Lung microvascular endothelial cell (primary cell): Measurements from ENCODE around the gene NUP133. TPM values are rescaled to one million over a fixed set of nuclear protein-coding genes. Genes with fewer than 3 reads are reported as not detected.

Source experiments
- DNase-seq, 2 donors: peaks; one replicate each; pipeline versions ENCODE4 v3.0.0 to v3.0.0-alpha.2; 2010; ENCODE audit warnings: low read depth in 2 of 2
- total RNA-seq: library from RNA; depleted of rRNA; stranded (reverse); fragments of >200 nt; gene quantifications from 2 replicates; pipeline ENCODE4 v1.2.1, GENCODE V29; 2014

Gene NUP133
- total RNA-seq, 1 donor from 2014 or later = 27.8 TPM

DNA sequence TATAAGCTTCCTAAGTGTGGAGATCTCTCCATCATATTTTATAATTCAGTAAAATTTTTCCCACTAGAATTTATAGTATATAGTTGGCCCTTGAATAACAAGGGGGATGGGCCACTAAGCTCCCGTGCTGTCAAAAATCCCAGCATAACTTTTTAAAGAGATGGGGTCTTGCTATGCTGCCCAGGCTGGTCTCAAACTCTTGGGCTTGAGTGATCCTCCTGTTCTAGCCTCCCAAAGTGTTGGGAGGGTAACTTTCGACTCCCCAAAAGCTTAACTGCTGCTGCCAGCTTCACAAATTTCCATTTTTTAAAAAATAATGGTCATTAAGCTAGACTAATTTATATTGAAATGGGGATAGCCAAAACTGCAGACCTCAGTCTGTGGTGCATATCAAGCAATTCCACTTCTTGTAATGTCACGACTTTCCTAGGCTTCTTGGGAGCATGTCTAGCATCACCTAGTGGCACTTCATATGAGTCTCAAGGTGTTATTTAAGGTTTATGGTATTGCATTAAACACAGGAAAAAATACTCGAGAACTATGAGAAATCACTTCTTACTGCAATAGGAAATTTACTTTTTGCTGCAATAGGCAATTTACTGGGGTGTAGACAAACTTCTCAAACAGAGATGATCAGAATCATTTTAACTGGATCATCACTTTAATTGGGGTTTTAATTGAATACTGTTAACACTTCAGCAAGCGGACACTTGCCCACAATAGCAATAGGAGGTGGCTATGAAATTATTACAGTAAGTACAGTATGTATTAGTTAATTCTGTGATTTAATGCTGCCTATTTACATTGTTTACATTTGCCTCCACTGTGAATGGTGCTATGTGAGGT lies 55.0 kb downstream of the NUP133 start:
- DNase-seq = peak in 1 of 2 donors; percentile 40

DNA sequence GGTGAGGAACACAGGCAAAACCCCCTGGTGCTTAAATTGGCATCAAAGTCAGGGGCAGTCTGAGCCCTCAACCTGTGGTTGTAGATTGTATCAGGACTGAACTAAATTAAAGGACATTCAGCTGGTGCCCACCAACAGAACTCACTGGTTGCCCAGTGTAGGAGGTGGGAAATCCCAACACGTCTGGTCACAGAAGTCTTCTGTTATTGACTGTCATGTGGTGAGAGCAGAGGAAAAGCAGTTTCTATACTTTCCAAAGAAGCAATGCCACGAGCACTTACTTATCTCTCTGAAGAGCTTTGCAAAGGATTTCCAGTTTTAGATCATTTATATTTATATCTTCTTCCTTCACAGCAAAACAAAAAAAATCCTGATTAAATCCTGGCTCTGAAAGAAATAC lies 59.3 kb downstream of the NUP133 start:
- no peak for DNase-seq

DNA sequence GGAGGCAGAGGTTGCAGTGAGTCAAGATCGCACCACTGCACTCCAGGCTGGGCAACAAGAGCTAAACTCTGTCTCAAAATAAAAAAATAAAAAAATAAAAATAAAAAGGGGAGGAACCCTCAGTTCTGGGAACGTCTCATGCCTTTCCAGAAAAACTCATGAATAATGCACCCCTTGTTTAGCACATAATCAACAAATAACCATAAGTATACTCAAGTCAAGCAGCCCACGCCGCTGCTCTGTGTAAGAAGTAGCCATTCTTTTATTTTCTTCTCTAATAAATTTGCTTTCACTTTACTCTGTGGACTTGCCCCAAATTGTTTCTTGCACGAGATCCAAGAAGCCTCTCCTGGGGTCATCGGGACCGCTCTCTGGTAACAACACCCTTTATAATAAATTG lies 59.8 kb downstream of the NUP133 start:
- no peak for DNase-seq

DNA sequence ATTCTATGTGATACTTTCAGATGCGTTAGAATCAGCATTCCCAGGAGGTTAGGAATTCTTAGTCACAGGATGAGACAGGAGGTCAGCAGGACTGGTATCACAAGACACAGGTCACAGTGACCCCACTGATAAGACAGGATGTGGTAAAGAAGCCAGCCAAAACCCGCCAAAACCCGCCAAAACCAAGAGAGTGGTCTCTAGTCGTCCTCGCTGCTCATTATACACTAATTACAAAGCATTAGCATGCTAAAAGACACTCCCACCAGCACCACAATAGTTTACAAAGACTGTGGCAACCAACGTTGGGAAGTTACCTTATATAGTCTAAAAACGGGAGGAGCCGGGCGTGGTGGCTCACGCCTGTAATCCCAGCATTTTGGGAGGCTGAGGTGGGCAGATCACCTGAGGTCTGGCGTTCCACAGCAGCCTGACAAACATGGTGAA lies 60.3 kb downstream of the NUP133 start:
- DNase-seq = no peak

DNA sequence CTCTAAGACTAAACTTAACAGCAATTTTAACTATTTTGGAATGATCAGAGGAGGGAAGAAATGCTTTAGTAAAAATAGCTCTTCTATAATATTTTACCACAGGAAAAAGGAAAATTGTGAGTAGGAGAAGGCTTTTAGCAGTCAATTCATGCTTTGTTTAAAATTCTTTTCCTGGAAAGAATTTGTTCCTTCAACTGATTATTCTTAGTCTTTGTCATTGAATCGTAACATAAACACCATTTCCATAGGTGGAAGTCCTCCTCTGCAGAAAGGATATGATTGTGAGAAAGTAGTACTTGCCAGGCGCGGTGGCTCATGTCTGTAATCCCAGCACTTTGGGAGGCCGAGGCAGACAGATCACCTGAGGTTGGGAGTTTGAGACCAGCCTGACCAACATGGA lies 62.3 kb downstream of the NUP133 start:
- no peak for DNase-seq

DNA sequence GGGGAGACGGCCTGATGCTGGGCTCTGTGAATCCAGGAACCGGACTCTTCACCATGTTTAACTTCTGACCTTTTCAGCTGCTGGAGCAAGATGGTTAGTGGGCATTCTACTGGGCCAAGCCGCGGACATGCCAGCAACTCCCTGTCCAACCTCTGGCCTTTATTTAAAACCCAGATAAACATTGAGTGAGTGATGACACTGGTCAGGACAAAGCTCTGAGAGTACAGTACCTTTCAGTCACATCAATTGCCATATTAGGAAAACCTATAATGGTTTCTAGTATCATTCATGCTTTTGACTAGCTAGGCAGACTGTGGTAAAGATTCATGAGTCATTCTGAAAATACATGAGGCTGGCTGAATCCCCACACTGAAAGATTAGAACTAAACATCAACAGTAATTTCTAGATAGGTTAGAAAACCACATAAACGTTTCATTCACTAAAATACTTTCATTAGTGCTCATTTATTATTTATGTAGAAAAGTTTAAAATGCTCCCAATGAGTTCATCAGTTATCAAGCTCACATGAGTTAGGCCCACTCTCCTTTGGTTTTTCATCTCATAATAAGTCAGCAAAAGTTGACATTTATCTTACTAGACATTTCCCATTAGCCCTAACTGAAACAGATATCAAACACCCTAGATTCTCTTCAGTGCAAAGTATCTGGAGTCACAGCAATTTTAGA lies 67.1 kb downstream of the NUP133 start:
- no peak for DNase-seq

DNA sequence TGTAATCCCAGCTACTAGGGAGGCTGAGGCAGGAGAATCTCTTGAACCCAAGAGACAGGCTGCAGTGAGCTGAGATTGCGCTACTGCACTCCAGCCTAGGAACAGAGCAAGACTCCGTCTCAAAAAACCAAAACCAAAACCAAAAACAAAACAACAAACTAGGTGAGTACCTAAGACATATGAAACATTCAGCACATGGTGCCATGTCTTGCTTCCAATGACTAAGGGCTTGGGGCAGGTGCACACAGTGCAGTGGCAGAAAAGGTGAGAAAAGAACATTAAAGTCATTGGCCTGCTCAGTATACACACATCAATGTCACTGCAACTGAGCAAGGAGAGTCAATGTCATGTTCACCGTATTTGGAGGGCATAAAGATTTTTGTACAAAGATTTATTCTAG lies 70.1 kb downstream of the NUP133 start:
- no peak for DNase-seq

DNA sequence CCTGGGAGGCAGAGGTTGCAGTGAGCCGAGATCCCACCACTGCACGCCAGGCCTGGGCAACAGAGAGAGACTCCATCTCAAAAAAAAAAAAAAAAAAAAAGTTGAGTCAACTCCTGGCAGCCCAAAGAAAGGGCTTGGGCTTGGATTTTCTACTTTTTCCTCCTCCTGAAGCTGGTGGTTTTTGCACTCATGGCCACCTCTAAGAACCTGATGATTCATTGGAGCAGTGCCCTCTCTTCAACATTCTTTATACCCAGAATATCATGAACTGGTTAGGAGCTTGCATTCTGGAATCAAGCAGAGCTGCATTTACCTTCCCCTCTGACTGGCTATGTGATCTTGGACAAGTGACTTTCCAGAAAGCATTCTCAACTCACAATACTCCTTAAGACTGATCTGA lies 70.7 kb downstream of the NUP133 start:
- DNase-seq = no peak

DNA sequence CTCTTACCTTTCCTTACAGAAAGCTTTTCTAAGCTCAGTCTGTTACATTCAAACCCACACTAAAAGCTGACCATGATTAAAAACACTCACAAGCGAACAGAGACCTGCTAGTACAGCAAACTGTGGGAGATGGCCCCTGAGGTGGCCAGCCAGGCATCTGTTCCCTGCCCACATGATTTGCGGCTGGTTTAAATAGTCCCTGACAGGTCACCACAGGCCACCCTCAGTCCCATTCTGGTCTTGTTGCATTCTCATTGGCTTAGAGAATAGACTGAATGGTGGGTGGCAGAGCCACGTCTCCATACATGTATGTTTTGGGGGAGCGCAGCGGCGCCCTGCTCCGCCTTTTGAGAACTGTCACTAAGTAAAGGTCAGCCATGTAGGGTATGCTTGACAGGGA lies 71.9 kb downstream of the NUP133 start:
- no peak for DNase-seq

DNA sequence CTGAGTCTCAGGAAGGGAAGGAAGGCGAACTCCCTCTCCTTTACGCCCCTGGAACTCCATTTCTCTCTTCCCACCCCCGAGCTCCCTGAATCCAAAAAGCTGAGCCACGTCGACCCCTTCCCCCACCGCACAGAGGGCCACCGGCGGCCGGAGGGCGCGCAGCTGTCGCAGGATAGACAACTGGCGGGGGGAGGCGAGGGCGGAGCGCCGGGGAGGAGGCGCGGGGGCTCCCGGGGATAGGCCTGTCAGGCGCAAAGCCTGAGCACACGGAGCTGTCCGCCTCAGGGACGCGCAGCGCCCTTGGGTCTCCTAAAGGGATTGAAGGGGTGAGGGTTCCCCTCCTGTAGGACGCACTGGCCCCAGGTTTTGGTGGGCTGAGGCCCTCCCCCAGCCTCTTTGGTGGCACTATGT lies 73.5 kb downstream of the NUP133 start:
- DNase-seq = no peak

DNA sequence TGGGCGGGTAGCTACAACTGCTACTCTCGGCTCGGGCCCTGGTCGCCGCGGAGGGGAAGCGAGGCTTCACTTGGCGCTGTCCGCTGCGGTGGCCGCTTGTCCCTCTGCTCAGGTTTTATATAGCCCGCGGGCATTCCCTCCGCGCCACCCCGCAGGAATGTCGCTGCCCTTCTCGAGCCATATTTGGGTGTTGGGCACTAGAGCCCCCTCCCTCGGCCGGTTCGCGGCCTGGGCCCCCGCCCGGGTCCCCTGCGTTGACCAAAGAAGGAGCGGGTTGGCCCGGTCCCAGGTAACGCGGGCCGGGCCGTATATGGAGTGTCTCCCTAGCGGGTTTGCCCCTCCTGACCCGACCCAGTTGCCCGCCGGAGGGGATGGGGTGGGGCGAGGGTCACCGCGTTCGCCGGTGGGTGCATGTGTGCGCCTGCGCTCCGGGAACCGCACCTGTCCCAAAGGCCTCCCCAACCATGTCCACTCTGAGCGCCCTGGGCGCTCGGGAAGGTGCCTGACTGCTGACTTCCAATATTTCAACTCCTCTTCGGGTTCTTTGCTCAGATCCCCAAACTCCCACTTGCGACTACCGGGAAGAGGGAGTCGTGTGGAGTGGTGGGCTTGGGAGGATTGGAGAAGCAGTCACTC lies 74.0 kb downstream of the NUP133 start, which contains the start of gene ACTA1:
Gene ACTA1, minus strand, starts transcription at position 90 of the 636 bp plus-strand sequence. CDS start 979 bp downstream, outside the sequence.
- no peak for DNase-seq

DNA sequence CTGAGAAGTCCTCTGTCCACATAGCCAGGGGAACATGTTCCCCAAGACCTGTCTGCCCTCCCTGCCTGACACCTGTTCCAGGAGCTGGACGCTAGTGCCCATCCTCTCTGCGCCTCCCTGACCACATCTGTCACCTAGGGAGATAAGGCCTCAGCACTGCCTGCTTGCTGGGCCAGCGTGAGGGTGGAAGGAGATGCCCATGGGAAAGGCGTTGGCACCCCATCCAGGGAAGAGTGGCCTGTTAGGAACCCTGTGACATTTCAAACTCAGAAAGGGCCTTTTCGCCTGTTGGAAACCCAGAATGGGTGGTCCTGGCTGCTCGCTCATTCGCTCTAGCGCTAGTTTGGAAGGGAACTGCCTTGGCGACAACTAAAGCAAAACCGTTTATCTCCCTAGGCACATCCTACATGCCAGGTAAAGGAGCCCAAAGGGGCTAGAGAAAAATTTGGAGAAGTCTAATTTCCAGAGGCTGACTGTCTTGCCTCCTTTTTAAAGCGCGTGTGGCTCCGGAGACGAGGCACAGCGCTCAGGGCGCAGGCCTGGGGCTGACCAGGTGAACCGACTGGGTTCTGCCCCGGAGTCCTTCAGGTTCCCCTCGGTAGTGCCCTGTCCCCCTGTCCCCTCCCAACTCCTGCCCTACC lies 74.7 kb downstream of the NUP133 start:
- DNase-seq = no peak

DNA sequence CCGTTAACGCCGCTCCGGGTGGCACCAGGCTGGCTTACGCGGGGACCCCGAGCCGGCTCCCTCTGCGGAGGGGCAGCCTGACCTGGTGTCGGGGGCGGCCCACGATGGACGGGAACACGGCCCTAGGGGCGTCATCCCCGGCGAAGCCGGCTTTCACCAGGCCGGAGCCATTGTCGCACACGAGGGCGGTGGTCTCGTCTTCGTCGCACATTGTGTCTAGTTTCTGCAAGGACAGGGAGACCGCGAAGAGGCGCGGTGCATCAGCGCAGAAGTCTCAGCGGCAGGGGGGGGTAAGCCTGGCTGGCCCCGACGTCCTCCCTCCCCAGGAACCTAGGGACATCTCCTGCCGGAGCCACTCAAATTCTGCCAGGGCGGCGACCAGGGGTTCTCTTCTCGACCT lies 75.2 kb downstream of the NUP133 start:
- no peak for DNase-seq

DNA sequence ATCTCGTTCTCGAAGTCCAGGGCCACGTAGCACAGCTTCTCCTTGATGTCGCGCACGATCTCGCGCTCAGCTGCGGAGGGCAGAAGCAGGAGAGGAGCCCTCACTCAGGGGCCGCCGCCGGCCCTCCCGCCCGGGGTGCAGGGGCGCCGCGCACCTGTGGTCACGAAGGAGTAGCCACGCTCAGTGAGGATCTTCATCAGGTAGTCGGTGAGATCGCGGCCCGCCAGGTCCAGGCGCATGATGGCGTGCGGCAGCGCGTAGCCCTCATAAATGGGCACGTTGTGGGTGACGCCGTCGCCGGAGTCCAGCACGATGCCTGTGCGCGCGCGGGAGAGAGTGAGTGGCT lies 76.1 kb downstream of the NUP133 start:
- no peak for DNase-seq

DNA sequence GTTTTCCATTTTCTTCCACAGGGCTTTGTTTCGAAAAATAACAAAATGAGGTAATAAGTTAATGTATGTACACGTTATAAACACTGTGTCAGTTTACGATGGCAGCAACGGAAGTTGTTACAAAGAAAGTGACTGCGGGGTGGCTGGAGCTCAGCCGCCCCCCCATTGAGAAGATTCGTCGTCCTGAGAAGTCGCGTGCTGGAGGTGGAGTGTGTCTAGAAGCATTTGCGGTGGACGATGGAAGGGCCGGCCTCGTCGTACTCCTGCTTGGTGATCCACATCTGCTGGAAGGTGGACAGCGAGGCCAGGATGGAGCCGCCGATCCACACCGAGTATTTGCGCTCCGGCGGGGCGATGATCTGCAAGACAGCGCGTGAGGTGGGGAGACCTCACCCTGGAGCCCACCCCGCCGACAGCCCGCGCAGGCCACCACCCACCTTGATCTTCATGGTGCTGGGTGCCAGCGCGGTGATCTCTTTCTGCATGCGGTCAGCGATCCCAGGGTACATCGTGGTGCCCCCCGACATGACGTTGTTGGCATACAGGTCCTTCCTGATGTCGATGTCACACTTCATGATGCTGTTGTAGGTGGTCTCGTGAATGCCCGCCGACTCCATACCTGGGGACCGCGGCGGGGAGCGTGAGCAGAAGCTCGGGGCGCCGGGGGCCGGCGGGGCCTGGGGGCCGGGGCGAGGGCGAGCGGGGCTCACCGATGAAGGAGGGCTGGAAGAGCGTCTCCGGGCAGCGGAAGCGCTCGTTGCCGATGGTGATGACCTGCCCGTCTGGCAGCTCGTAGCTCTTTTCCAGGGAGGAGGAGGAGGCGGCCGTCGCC lies 76.6 kb downstream of the NUP133 start:
- DNase-seq = no peak

DNA sequence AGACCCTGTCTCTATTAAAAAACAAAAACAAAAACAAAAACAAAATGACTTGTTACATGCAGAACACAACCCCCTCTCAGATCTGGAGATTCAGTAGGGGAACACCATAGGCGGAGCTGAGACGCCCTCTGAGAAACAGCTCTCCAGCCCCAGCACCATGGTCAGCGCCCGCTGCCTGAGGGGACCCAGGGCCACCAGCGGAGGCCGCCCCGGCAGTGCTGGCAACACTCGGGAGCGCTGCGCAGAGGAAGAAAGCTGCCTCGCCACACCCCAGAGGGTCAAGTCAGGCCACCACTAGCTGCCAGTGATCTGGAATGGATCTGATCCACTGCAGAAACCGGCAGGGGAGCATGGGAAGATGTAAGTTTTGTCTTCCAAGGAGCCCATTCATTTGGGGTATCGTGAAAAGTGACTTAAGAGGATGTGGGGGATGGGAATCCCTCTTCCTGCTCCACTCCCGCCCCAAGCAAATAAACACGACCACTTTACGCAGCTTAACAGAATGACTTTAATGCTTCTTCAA lies 77.3 kb downstream of the NUP133 start:
- DNase-seq = peak; percentile 37 to 55

DNA sequence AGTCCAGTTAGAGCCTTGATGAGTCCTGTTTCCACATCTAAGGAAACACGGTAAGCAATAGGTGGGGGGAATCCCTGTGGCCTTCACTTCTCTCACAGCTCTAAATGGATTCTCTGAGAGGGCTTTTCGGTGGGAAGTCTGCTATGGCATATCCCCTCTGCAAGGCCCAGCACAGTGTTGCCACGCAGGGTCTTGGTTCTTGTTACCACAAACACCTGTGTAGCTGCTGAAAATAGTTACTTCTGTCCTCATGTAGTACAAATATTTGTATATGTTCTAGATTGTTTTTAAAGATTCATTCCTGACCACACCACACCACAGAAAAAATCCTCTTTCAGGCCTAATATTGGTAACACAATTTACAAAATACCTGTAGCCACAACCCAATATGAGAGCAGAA lies 79.9 kb downstream of the NUP133 start:
- no peak for DNase-seq

DNA sequence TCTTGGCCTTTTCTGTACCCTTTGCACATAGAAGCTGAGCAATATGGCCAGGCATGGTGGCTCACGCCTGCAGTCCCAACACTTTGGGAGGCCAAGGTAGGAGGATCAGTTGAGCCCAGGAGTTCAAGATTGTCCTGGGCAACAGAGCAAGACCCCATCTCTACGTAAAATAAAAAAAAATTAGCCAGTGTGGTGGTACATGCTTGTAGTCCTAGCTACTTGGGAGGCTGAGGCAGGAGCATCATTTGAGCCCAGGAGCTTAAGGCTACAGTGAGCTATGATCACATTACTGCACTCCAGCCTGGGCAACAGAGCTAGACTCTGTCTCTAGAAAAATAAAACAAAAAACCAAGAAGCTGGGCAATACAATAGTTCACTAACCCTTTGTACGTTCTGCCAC lies 80.6 kb downstream of the NUP133 start:
- no peak for DNase-seq

DNA sequence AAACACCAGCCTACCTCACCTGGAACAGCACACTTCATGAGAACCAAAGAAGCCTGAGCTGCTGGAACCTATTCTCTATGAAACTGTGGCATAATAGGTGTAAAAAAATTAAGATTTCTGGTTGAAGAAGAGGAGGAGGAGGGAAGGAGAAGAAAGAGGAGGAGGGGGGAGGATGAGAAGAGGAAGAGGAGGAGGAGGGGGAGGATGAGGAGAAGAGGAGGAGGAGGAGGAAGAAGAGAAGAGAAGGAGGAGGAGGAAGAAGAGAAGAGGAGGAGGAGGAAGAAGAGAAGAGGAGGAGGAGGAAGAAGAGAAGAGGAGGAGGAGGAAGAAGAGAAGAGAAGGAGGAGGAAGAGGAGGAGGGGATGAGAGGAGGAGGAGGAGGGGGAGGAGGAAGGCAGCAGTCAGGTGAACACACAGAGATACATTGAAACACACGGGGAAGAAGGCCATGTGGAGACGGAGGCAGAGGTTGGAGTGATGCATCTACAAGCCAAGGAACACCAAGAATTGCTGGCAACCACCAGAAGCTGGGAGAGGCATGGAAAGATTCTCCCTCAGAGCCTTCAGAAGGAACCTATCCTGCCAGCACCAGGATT lies 82.5 kb downstream of the NUP133 start:
- no peak for DNase-seq

DNA sequence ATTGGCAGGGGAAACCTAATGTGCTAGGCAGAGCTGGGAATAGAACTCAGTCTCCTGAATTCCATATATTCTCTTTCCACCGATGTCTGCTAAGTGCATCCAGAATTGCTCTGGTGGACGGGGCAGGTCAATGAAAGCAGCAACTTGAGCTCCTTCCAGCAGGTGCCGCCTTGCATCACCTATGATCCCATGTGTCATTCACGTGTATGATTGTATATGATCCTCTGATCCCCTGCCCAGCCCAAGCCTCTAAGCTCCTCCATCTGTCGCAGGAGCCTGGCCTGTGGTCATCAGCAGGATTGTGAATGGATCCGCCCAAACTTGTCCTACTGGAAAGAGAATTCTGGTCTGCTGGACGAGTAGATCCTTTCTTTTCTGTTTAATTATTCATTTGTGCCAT lies 87.4 kb downstream of the NUP133 start:
- no peak for DNase-seq
